SU-DHL-6 (cell line): ENCODE data around the gene ZNF281.

ENCODE experiments used
- EZH2phosphoT487 ChIP-seq: fragments of 200-600 bp; sonication (generic), shearing (Covaris generic); conservative IDR thresholded peaks from 2 replicates; pipeline ENCODE4 v1.6.1; 2018; ENCODE audit warnings: mild to moderate bottlenecking, antibody characterized with exemption, low read length, moderate library complexity, mixed read lengths
- TF ChIP-seq, protein P1 (sequence below): fragments of 200-600 bp; sonication (generic); IDR thresholded peaks from one replicate; pipeline ENCODE4 v1.5.1; 2017; ENCODE audit warnings: antibody characterized with exemption, mild to moderate bottlenecking, low read length, moderate library complexity; ENCODE audit not compliant: insufficient read depth, poor library complexity, severe bottlenecking

DNA sequence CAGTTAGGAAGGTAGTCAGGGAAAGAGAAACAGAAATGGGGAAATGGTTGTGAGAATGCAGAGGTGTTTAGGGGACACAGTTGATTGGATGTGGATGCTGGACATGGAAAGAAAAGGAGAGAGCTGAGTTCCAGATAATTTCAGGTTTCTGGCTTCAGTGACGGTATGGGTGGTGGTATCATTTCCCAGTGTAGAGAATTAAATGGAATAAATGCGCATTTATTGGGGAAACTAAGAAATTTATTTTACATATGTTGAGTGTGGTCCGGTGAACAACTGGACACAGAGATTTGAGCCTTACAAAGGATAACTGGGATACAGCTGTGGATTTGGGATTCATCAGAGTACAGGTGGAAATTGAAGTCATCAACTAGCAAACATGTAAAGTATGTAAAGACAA is 12.4 kb upstream of the ZNF281 start:
- TF ChIP-seq, protein P1, sequence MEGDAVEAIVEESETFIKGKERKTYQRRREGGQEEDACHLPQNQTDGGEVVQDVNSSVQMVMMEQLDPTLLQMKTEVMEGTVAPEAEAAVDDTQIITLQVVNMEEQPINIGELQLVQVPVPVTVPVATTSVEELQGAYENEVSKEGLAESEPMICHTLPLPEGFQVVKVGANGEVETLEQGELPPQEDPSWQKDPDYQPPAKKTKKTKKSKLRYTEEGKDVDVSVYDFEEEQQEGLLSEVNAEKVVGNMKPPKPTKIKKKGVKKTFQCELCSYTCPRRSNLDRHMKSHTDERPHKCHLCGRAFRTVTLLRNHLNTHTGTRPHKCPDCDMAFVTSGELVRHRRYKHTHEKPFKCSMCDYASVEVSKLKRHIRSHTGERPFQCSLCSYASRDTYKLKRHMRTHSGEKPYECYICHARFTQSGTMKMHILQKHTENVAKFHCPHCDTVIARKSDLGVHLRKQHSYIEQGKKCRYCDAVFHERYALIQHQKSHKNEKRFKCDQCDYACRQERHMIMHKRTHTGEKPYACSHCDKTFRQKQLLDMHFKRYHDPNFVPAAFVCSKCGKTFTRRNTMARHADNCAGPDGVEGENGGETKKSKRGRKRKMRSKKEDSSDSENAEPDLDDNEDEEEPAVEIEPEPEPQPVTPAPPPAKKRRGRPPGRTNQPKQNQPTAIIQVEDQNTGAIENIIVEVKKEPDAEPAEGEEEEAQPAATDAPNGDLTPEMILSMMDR: no peak
- no peak for TF ChIP-seq EZH2phosphoT487
